Stimulated activated CD4-positive, alpha-beta T cell treated with anti-CD3 and anti-CD28 coated beads, TNF-alpha, amount 100 ng/mL, for 1 hour (primary cell): ENCODE results near the gene AP5Z1.

Experiments used
- DNase-seq, 3 donors: peaks; one replicate each; pipeline ENCODE4 v3.0.0-alpha.2; 2020; ENCODE audit warnings: low read depth in 3 of 3, low spot score in 1 of 3

The AP5Z1 gene

GRCh38 chr7:4819560-4820404 is 44.4 kb downstream of the AP5Z1 start:
- no peak for DNase-seq

- DNase-seq = no peak
Observed at GRCh38 chr7:4820405-4820966, 45.1 kb downstream of the AP5Z1 start.

GRCh38 chr7:4820967-4821471 is 45.6 kb downstream of the AP5Z1 start:
- DNase-seq = no peak

GRCh38 chr7:4822677-4823076 is 47.3 kb downstream of the AP5Z1 start:
- no peak for DNase-seq

- no peak for DNase-seq
Observed at GRCh38 chr7:4823441-4824119, 48.2 kb downstream of the AP5Z1 start.

- DNase-seq = no peak
Observed at GRCh38 chr7:4824120-4824775, 48.8 kb downstream of the AP5Z1 start.

- DNase-seq = no peak
Observed at GRCh38 chr7:4825081-4825480, 49.7 kb downstream of the AP5Z1 start.

GRCh38 chr7:4828720-4829383 is 53.4 kb downstream of the AP5Z1 start:
- no peak for DNase-seq

GRCh38 chr7:4830176-4830575 is 54.8 kb downstream of the AP5Z1 start:
- peak in 2 of 3 donors; percentile 8 to 38 for DNase-seq

- DNase-seq = no peak
Observed at GRCh38 chr7:4831723-4832495, 56.5 kb downstream of the AP5Z1 start.

GRCh38 chr7:4832711-4833110 is 57.3 kb downstream of the AP5Z1 start:
- no peak for DNase-seq

- no peak for DNase-seq
Observed at GRCh38 chr7:4833176-4833575, 57.8 kb downstream of the AP5Z1 start.

GRCh38 chr7:4833691-4834600 is 58.5 kb downstream of the AP5Z1 start:
- no peak for DNase-seq

- DNase-seq = no peak
Observed at GRCh38 chr7:4834601-4835397, 59.4 kb downstream of the AP5Z1 start.

GRCh38 chr7:4835398-4836205 is 60.2 kb downstream of the AP5Z1 start:
- DNase-seq = no peak

GRCh38 chr7:4836206-4836661 is 60.8 kb downstream of the AP5Z1 start:
- no peak for DNase-seq

- DNase-seq = no peak
Observed at GRCh38 chr7:4837041-4837802, 61.8 kb downstream of the AP5Z1 start.
